CD4-positive, alpha-beta T cell treated with Interleukin-15 for 1 hour (primary cell): ENCODE results near the gene CSAD.

Experiments
- DNase-seq: peaks from one replicate; pipeline ENCODE4 v3.0.0-alpha.2; 2020

Gene CSAD

GRCh38 chr12:53180220-53180930 lies at the start of gene CSAD, which contains the start of gene ZNF740:
TSS of gene CSAD (minus strand) at chr12:53180925. CDS start at chr12:53173470, 7,455 bp downstream.
TSS of gene ZNF740 (plus strand) at chr12:53180722. CDS start at chr12:53181984, 1,262 bp downstream.
- DNase-seq: peak; percentile 99

- DNase-seq: no peak
Observed at GRCh38 chr12:53230108-53230845, 49.6 kb upstream of the CSAD start.

GRCh38 chr12:53229454-53229853 lies 48.7 kb upstream of the CSAD start:
- no peak for DNase-seq

- DNase-seq: no peak
Observed at GRCh38 chr12:53227836-53228235, 47.1 kb upstream of the CSAD start.

GRCh38 chr12:53227341-53227740 lies 46.6 kb upstream of the CSAD start:
- DNase-seq: no peak

- DNase-seq: no peak
Observed at GRCh38 chr12:53226815-53227214, 46.1 kb upstream of the CSAD start.

- DNase-seq: no peak
Observed at GRCh38 chr12:53225635-53226424, 45.1 kb upstream of the CSAD start.

- DNase-seq: no peak
Observed at GRCh38 chr12:53224897-53225634, 44.3 kb upstream of the CSAD start.

GRCh38 chr12:53224061-53224896 lies 43.6 kb upstream of the CSAD start:
- no peak for DNase-seq

DNA sequence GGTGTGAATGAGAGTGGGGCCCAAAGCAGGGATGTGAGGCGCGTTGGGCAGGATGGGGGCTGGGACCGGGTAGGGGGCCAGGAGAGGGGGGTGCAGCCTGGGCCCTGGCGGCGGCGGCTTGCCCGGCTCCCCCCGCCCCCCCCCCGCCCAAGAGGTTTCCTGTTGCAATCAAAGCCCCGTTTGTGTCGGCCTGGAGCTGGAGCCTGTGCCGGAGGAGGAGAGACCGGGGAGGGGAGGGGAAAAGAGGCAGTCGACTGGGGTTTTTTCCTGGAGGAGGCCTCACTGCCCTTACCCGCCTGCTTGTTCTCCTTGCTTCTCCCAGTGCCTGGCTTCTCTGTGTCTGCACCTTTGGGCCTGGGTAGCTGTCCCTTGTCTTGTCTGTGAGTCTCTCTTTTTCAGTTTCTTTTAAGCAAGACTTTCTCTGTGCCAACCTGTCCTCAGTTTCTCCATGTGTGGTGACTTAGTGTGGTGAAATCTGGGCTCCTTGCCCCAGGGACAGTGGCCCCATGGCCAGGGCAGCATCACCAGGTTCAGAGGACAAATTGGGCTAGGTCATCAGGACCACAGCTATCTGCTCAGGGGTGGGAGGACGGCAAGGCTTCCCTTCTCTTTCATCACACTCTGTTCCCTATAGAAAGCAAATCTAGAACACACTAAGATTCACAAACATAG lies 42.8 kb upstream of the CSAD start:
- DNase-seq: no peak

GRCh38 chr12:53222806-53223261 lies 42.1 kb upstream of the CSAD start:
- no peak for DNase-seq

DNA sequence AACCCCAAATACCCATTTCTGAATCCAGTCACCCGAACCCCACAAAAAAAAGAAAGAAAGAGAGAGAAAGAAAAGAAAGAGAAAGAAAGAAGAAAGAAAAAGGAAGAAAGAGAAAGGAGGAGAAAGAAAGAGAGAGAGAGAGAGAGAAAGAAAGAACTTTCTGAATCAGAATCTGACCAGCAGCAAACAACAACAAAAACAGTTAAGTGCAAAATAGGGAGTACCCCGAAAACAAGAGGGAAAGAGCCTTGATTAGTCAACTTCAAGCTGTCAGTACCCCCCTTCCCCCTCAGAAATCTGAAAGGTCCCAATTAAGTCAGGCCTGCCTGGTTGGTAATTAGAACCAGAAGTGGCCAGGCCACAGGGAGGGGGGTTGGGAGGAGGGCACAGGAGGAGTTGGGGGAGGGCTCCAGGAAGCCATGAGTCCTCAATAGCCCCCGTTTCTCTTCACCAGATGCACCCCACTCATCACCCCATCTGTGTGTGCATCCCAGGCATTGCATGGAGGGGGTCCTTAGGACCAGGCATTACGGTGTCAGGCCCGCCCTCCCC lies 41.5 kb upstream of the CSAD start:
- no peak for DNase-seq

GRCh38 chr12:53221203-53222080 lies 40.7 kb upstream of the CSAD start:
- DNase-seq: peak; percentile 65

- peak; percentile 87 for DNase-seq
Observed at GRCh38 chr12:53220694-53221202, 40.0 kb upstream of the CSAD start.

DNA sequence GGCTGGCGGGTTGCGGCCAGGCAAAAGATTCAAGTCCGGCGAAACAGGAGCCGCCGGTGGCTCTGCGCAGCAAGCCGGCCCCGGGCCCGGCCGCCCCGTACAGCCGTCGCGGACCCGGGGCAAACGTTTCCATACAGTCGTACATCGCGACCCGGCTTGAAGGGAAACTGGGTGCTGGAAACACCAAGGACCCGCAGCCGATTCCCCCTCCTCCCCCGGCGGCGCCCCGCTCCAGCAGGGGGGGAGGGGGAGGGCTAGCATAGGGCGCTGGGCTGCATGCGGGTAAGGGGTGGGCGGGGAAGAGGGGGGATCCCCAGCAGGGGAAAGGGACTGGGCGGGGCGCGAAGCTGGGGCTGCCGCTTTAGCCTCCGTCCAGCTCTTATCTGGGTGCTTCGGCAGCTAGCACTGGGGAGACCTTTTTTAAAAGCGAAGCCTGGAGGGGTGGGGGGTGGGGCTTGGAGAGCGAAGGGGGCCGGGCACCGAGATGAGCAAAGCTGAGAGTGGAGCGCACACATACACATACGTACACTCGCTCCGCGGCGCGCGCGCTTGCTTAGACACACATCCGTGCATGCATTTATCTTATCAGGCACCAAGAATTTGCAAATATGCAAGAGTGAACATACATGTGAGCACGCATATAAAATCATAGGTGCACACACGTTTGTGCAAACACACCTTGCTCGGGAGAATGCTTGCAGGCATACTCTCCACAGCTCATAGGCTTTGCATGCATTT lies 39.4 kb upstream of the CSAD start:
- peak; percentile 75 for DNase-seq

GRCh38 chr12:53219292-53219955 lies 38.7 kb upstream of the CSAD start:
- DNase-seq: no peak

- no peak for DNase-seq
Observed at GRCh38 chr12:53218551-53219291, 38.0 kb upstream of the CSAD start.
